DOHH2 (cell line): ENCODE data around the gene PROC.

Source experiments
- H3F3A ChIP-seq: fragments of 200-600 bp; sonication (generic), shearing (Covaris generic); 2 replicates; pipeline ENCODE4 v1.6.0; 2016; ENCODE audit warnings: antibody characterized with exemption, mild to moderate bottlenecking; ENCODE audit not compliant: control insufficient read depth, insufficient read depth
- H3K27ac ChIP-seq: fragments of 200-600 bp; sonication (generic); 2 replicates; pipeline ENCODE4 v1.5.1; 2014; ENCODE audit warnings: low read depth, mild to moderate bottlenecking, low read length, moderate library complexity
- H3K27me3 ChIP-seq: fragments of 200-600 bp; sonication (generic); 2 replicates; pipeline ENCODE4 v1.6.1; 2014; ENCODE audit warnings: mild to moderate bottlenecking, low read length, mixed read lengths; ENCODE audit not compliant: control insufficient read depth
- H3K36me3 ChIP-seq: fragments of 200-600 bp; sonication (generic); 2 replicates; pipeline ENCODE4 v1.6.1; 2014; ENCODE audit warnings: mild to moderate bottlenecking, low read length, moderate library complexity, mixed read lengths; ENCODE audit not compliant: control insufficient read depth
- H3K4me1 ChIP-seq: fragments of 200-600 bp; sonication (generic); 2 replicates; pipeline ENCODE4 v1.6.1; 2014; ENCODE audit warnings: mild to moderate bottlenecking, low read length, mixed read lengths; ENCODE audit not compliant: control insufficient read depth
- H3K4me2 ChIP-seq: fragments of 200-600 bp; sonication (generic); 2 replicates; pipeline ENCODE4 v1.6.0; 2014; ENCODE audit warnings: mild to moderate bottlenecking, low read length, moderate library complexity
- H3K4me3 ChIP-seq: fragments of 200-600 bp; sonication (generic); 2 replicates; pipeline ENCODE4 v1.5.1; 2014; ENCODE audit warnings: mild to moderate bottlenecking, low read length, mixed read lengths
- H3K79me2 ChIP-seq: fragments of 200-600 bp; sonication (generic); 2 replicates; pipeline ENCODE4 v1.6.1; 2014; ENCODE audit warnings: mild to moderate bottlenecking, low read length, mixed read lengths; ENCODE audit not compliant: control insufficient read depth
- H3K9me2 ChIP-seq: fragments of 200-600 bp; sonication (generic); replicated peaks from 2 replicates; pipeline ENCODE4 v1.6.1; 2014; ENCODE audit warnings: mild to moderate bottlenecking, low read length, mixed read lengths; ENCODE audit not compliant: control insufficient read depth
- H3K9me3 ChIP-seq: fragments of 200-600 bp; sonication (generic); 2 replicates; pipeline ENCODE4 v1.6.1; 2014; ENCODE audit warnings: antibody characterized with exemption, low read length, mixed read lengths; ENCODE audit not compliant: control insufficient read depth, insufficient read depth
- H4K20me1 ChIP-seq: fragments of 200-600 bp; sonication (generic); 2 replicates; pipeline ENCODE4 v1.6.0; 2014; ENCODE audit warnings: low read depth, mild to moderate bottlenecking, antibody characterized with exemption, low read length, moderate library complexity; ENCODE audit not compliant: control insufficient read depth, insufficient read depth
- CTCF ChIP-seq: fragments of 200-600 bp; sonication (generic); IDR thresholded peaks from one replicate; pipeline ENCODE4 v1.5.1; 2014; ENCODE audit warnings: antibody characterized with exemption, mild to moderate bottlenecking, low read depth, low read length; ENCODE audit not compliant: poor library complexity, severe bottlenecking
- EZH2phosphoT487 ChIP-seq: fragments of 200-600 bp; sonication (generic); IDR thresholded peaks from 2 replicates; pipeline ENCODE4 v1.6.1; 2017; ENCODE audit warnings: borderline replicate concordance, mild to moderate bottlenecking, antibody characterized with exemption, low read length, moderate library complexity, mixed read lengths

Gene PROC

GRCh38 chr2:127429291-127429690, 11.1 kb downstream of the PROC start:
- no peaks in the 10 kb centered on the region for H3K9me3 ChIP-seq
- no peak overlapping the region for H3K4me2 ChIP-seq
- no peaks in the 10 kb centered on the region for H3K36me3 ChIP-seq
- H3K4me3 ChIP-seq: no peak overlapping the region
- TF ChIP-seq CTCF (no peak), EZH2phosphoT487 (no peak)
- no peaks in the 10 kb centered on the region for H4K20me1 ChIP-seq
- no peaks in the 10 kb centered on the region for H3K79me2 ChIP-seq
- no peaks in the 10 kb centered on the region for H3K4me1 ChIP-seq
- no peaks in the 10 kb centered on the region for H3K27me3 ChIP-seq
- H3K9me2 ChIP-seq: no peaks in the 10 kb centered on the region
- H3F3A ChIP-seq: no peaks in the 10 kb centered on the region
- no peak overlapping the region for H3K27ac ChIP-seq

- H3K4me3 ChIP-seq: no peak overlapping the region
- H3K9me2 ChIP-seq: no peaks in the 10 kb centered on the region
- H3F3A ChIP-seq: no peaks in the 10 kb centered on the region
- H3K4me2 ChIP-seq: no peak overlapping the region
- no peaks in the 10 kb centered on the region for H3K79me2 ChIP-seq
- H4K20me1 ChIP-seq: no peaks in the 10 kb centered on the region
- no peaks in the 10 kb centered on the region for H3K36me3 ChIP-seq
- H3K9me3 ChIP-seq: no peaks in the 10 kb centered on the region
- no peaks in the 10 kb centered on the region for H3K4me1 ChIP-seq
- no peaks in the 10 kb centered on the region for H3K27me3 ChIP-seq
- H3K27ac ChIP-seq: no peak overlapping the region
- no peak for TF ChIP-seq EZH2phosphoT487
- TF ChIP-seq CTCF: no peak
Measured at GRCh38 chr2:127429844-127430425, 11.7 kb downstream of the PROC start.

GRCh38 chr2:127431408-127432023, 13.3 kb downstream of the PROC start:
- Histone ChIP-seq H3K4me3 (no peak overlapping the region), H3K9me3 (no peaks in the 10 kb centered on the region), H3K9me2 (no peaks in the 10 kb centered on the region), H3K27ac (no peak overlapping the region), H3K4me2 (no peak overlapping the region), H3K79me2 (no peaks in the 10 kb centered on the region), H3K27me3 (no peaks in the 10 kb centered on the region), H3K36me3 (no peaks in the 10 kb centered on the region), H4K20me1 (no peaks in the 10 kb centered on the region), H3F3A (no peaks in the 10 kb centered on the region), H3K4me1 (no peaks in the 10 kb centered on the region)
- TF ChIP-seq EZH2phosphoT487: no peak
- no peak for TF ChIP-seq CTCF
